Measurements from ENCODE around the gene E4F1.
A peak's percentile ranks its signal among the peaks of the same experiment; 100 is the strongest.

DNA sequence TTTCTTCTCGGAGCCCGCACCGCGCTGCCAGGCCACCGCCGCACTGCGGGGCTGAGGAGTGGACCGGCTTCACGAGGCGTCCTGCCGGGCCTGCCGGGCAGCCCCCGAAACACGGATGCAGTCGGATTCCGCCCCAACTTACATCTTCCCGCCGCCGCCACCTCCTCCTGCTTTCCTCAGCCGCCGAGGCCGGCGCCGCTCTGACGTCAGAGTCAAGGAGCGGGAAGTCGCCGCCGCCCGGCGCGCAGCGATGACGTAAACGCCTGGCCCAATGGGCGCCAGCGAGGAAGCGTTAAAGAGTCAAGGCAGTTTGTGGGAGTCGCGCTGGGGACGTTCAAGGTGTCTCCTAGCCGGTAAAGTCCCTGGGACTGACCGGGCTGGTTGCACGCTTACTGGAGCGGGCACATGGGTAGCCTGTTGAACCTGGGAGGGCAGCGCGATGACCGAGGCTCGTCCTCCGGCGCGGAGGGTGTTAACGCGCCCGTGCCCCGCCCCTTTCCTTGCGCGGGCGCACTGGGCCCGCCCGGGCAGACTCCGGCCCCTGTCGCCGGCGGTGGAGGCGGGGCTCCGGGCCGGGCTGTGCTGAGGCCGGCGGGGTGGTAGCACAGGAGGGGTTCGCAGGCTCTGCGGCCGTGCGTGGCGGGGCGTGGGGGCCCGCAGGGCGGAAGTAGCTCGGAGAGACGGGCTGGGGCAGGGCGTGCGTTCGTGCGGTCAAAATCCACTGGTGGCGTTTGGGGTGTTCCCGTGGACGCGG lies 44.7 kb downstream of the E4F1 start, which contains the start of gene RNPS1:
- TF ChIP-seq, protein P1, sequence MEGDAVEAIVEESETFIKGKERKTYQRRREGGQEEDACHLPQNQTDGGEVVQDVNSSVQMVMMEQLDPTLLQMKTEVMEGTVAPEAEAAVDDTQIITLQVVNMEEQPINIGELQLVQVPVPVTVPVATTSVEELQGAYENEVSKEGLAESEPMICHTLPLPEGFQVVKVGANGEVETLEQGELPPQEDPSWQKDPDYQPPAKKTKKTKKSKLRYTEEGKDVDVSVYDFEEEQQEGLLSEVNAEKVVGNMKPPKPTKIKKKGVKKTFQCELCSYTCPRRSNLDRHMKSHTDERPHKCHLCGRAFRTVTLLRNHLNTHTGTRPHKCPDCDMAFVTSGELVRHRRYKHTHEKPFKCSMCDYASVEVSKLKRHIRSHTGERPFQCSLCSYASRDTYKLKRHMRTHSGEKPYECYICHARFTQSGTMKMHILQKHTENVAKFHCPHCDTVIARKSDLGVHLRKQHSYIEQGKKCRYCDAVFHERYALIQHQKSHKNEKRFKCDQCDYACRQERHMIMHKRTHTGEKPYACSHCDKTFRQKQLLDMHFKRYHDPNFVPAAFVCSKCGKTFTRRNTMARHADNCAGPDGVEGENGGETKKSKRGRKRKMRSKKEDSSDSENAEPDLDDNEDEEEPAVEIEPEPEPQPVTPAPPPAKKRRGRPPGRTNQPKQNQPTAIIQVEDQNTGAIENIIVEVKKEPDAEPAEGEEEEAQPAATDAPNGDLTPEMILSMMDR (IDR thresholded peaks at IDR 0.05 in 2 of 3, conservative IDR thresholded peaks at IDR 0.05 in 1 of 3; ENCODE audit: control insufficient read depth in 2 of 3, extremely low read depth in 1 of 3, insufficient read depth in 1 of 3, low read depth in 3 of 3, low read length in 3 of 3), result no peak
- TF ChIP-seq MXI1 (IDR thresholded peaks at IDR 0.05; ENCODE audit: low read depth, low read length), result peak; percentile 81
- 0 out of 2 replicates have a peak, but pooled peaks have one; percentile 49 for TF ChIP-seq ESRRA (IDR thresholded peaks at IDR 0.05; ENCODE audit: low read length)
- TF ChIP-seq FOS (IDR thresholded peaks at IDR 0.05; ENCODE audit: borderline replicate concordance, extremely low read depth, insufficient read length), result no peak
- peak; percentile 89 for TF ChIP-seq TAF1 (IDR thresholded peaks at IDR 0.05; ENCODE audit: borderline replicate concordance, low read depth, low read length)
- peak; percentile 64; the same call in 1 of the 2 replicates for TF ChIP-seq GABPA (IDR thresholded peaks at IDR 0.05; ENCODE audit: low read depth)
- TF ChIP-seq ZNF687 (IDR thresholded peaks at IDR 0.05), result peak; percentile 77; the same call in 1 of the 2 replicates
- TF ChIP-seq, protein P2, sequence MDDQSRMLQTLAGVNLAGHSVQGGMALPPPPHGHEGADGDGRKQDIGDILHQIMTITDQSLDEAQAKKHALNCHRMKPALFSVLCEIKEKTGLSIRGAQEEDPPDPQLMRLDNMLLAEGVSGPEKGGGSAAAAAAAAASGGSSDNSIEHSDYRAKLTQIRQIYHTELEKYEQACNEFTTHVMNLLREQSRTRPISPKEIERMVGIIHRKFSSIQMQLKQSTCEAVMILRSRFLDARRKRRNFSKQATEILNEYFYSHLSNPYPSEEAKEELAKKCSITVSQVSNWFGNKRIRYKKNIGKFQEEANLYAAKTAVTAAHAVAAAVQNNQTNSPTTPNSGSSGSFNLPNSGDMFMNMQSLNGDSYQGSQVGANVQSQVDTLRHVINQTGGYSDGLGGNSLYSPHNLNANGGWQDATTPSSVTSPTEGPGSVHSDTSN (IDR thresholded peaks at IDR 0.05; ENCODE audit: insufficient replicate concordance, low read depth, low read length), result no peak
- TF ChIP-seq JUNB (IDR thresholded peaks at IDR 0.05), result no peak
- TF ChIP-seq HDAC2 (IDR thresholded peaks at IDR 0.05), result no peak
- no peak for TF ChIP-seq REST (IDR thresholded peaks at IDR 0.05; ENCODE audit: low read depth, low read length)
- TF ChIP-seq MAX (IDR thresholded peaks at IDR 0.05; ENCODE audit: low read depth, low read length), result peak; percentile 73
- peak; percentile 96 for TF ChIP-seq POLR2A (IDR thresholded peaks at IDR 0.05; ENCODE audit: low read depth, low read length)
